Stimulated activated effector memory CD8-positive, alpha-beta T cell treated with anti-CD3 and anti-CD28 coated beads, Interleukin-12 subunit alpha, Interleukin-12 subunit beta, amount 100 ng/mL, for 72 hours (primary cell): ENCODE data around the gene ROR1.

Experiments
- ATAC-seq: fragments of 150-1000 bp; cut with Tn5 transposase; 2 replicates; pipeline ENCODE4 v1.10.0; 2021
- DNase-seq, 2 donors: peaks; one replicate each; pipeline ENCODE4 v3.0.0; 2021 to 2022; ENCODE audit warnings: low spot score in 2 of 2
- H3K27ac Mint-ChIP-seq: one replicate; pipeline ENCODE4 v1.8.0; 2022; ENCODE audit warnings: mild to moderate bottlenecking, mixed read lengths
- H3K36me3 Mint-ChIP-seq: one replicate; pipeline ENCODE4 v1.8.0; 2022; ENCODE audit warnings: mild to moderate bottlenecking, mixed read lengths
- H3K4me1 Mint-ChIP-seq: one replicate; pipeline ENCODE4 v1.8.0; 2022; ENCODE audit warnings: mixed read lengths
- H3K4me3 Mint-ChIP-seq: one replicate; pipeline ENCODE4 v1.8.0; 2022; ENCODE audit warnings: mild to moderate bottlenecking, mixed read lengths
- H3K9me3 Mint-ChIP-seq: one replicate; pipeline ENCODE4 v1.8.0; 2022; ENCODE audit warnings: mixed read lengths

Gene ROR1

DNA sequence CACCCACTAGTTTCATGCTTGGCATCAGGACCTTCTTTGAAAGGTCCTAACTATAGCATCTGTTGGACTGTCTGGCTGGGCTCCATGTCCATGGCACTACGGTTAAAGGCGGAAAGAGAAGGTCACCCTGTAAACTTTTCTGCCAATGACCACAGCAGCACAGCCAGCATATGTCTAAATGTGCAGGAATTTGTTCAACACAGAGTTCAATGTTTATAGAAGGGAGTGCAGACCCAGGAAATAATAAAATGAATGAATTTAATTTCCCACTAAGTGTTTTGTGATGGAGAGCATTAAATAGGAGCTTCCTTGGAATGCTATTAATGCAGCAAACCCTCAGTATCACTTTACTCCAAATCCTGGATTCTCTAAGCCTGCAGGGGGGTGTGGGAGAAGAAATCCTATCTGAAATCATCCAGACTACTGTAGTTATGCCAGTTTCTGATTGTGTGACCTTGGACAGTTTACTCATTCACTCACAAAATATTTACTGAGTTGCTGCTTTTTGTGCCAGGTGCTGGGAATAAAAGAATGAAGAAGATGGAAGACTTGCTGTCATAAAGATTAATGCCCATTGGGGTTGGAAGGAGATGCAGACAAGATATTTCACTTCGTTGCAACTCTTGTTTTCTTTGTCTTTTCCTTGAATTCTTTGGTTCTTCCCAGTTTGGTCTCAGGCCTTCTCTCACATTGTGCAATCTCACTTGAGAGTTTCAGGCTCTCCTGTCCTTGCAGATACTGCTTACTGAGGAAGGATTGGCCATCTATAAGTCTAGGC lies 195.0 kb downstream of the ROR1 start:
- Mint-ChIP-seq H3K9me3 (peaks cover 3% of the 10 kb centered on the region), H3K4me3 (no peak overlapping the region), H3K27ac (no peak overlapping the region), H3K36me3 (no peaks in the 10 kb centered on the region), H3K4me1 (no peaks in the 10 kb centered on the region)
- DNase-seq (no peak), ATAC-seq (no peak)

- no peak for DNase-seq
- Mint-ChIP-seq H3K36me3 (no peaks in the 10 kb centered on the region), H3K9me3 (peaks cover 3% of the 10 kb centered on the region), H3K27ac (no peak overlapping the region), H3K4me3 (no peak overlapping the region), H3K4me1 (no peaks in the 10 kb centered on the region)
- no peak for ATAC-seq
These were observed 195.7 kb downstream of the ROR1 start for GRCh38 chr1:63969441-63969901.

- no peak for DNase-seq
- H3K36me3 Mint-ChIP-seq = no peaks in the 10 kb centered on the region
- H3K4me3 Mint-ChIP-seq = no peak overlapping the region
- peaks cover 3% of the 10 kb centered on the region for H3K9me3 Mint-ChIP-seq
- no peaks in the 10 kb centered on the region for H3K4me1 Mint-ChIP-seq
- ATAC-seq = no peak
- no peak overlapping the region for H3K27ac Mint-ChIP-seq
These were observed 197.7 kb downstream of the ROR1 start for GRCh38 chr1:63971557-63971956.

GRCh38 chr1:63973005-63973419 lies 199.2 kb downstream of the ROR1 start:
- no peaks in the 10 kb centered on the region for H3K36me3 Mint-ChIP-seq
- H3K4me1 Mint-ChIP-seq = no peaks in the 10 kb centered on the region
- peaks cover 6% of the 10 kb centered on the region for H3K9me3 Mint-ChIP-seq
- ATAC-seq (no peak), DNase-seq (no peak)
- H3K4me3 Mint-ChIP-seq = no peak overlapping the region
- no peak overlapping the region for H3K27ac Mint-ChIP-seq

DNA sequence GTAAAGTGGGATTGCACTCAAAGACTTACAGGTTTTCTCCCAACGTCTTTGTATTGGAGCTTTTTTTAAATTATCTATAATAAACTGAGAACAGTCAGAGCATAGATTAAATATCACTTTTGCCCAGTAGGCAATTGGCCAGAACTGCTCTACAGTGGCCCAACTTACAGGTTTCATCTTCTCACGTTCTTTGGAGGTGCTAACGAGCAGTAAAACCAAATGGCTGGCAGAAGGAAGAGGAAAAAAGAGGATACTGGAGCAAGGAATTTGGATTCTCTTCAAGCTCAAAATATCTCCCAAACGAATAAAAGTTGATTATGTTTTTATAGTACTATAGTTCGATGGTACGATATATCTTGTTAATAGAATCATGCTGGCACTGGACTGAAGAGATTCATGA lies 201.1 kb downstream of the ROR1 start:
- H3K4me3 Mint-ChIP-seq = no peak overlapping the region
- H3K4me1 Mint-ChIP-seq = no peaks in the 10 kb centered on the region
- DNase-seq (no peak), ATAC-seq (no peak)
- no peak overlapping the region for H3K27ac Mint-ChIP-seq
- no peaks in the 10 kb centered on the region for H3K36me3 Mint-ChIP-seq
- peaks cover 3% of the 10 kb centered on the region for H3K9me3 Mint-ChIP-seq

DNA sequence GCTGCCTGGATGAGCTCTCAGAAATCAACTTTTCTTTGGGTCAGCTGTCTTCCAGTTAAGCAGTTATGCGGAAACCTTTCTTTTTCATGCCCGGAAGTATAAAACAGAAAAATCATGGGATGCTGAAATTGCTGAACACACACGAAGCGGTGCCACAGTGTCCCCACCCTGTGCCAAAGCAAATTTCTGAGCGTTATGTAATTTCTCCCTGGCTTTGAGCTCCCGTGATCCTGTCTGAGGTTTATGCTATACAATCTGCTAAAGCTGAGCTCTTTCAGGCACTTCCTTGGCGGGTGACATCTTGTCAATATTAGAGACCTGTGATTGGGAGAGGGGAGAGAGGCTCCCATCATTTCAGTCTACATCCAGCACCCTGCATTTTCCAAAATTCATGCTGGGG lies 201.7 kb downstream of the ROR1 start:
- ATAC-seq (no peak), DNase-seq (no peak)
- Mint-ChIP-seq H3K4me1 (no peaks in the 10 kb centered on the region), H3K9me3 (peaks cover 3% of the 10 kb centered on the region), H3K4me3 (no peak overlapping the region), H3K36me3 (no peaks in the 10 kb centered on the region), H3K27ac (no peak overlapping the region)

DNA sequence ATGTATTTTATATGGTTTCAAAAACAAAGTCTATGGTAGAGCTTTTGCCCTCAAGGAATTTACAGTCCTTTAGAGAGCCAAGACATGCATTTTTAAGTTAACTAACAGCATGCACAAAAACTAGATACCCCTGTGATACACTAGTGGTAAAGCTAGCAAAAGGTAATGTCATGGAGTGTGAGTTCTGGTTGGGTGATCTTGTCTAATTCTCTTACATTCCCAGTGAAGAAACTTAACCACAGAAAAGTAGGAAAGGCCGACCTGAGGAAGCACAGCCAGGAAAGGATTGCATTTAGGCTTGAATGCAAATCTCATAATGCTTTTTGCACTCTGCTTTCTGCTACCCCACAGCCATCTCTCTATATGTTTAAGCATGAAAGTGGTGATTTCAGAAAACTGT lies 202.2 kb downstream of the ROR1 start:
- H3K4me1 Mint-ChIP-seq = no peaks in the 10 kb centered on the region
- peaks cover 3% of the 10 kb centered on the region for H3K9me3 Mint-ChIP-seq
- H3K36me3 Mint-ChIP-seq = no peaks in the 10 kb centered on the region
- H3K4me3 Mint-ChIP-seq = no peak overlapping the region
- H3K27ac Mint-ChIP-seq = no peak overlapping the region
- DNase-seq (no peak), ATAC-seq (no peak)

GRCh38 chr1:63977466-63977865 lies 203.6 kb downstream of the ROR1 start:
- no peak for ATAC-seq

GRCh38 chr1:63980740-63981407 lies 207.1 kb downstream of the ROR1 start:
- DNase-seq (no peak), ATAC-seq (peak; percentile 26)
- peaks cover 3% of the 10 kb centered on the region for H3K9me3 Mint-ChIP-seq
- no peak overlapping the region for H3K27ac Mint-ChIP-seq
- no peaks in the 10 kb centered on the region for H3K36me3 Mint-ChIP-seq
- H3K4me3 Mint-ChIP-seq = no peak overlapping the region
- no peaks in the 10 kb centered on the region for H3K4me1 Mint-ChIP-seq

More at GRCh38 chr1:63977466-63977865, 203.6 kb downstream of the ROR1 start:
- no peak for DNase-seq
- H3K27ac Mint-ChIP-seq = no peak overlapping the region
- peaks cover 3% of the 10 kb centered on the region for H3K9me3 Mint-ChIP-seq
- no peak overlapping the region for H3K4me3 Mint-ChIP-seq
- no peaks in the 10 kb centered on the region for H3K4me1 Mint-ChIP-seq
- no peaks in the 10 kb centered on the region for H3K36me3 Mint-ChIP-seq

- H3K9me3 Mint-ChIP-seq = peaks cover 3% of the 10 kb centered on the region
- H3K4me1 Mint-ChIP-seq = no peaks in the 10 kb centered on the region
- DNase-seq = no peak
- H3K4me3 Mint-ChIP-seq = no peak overlapping the region
- H3K27ac Mint-ChIP-seq = no peak overlapping the region
- no peaks in the 10 kb centered on the region for H3K36me3 Mint-ChIP-seq
- ATAC-seq = no peak
These were observed 207.6 kb downstream of the ROR1 start for GRCh38 chr1:63981408-63981773.

GRCh38 chr1:63982201-63982600 lies 208.4 kb downstream of the ROR1 start:
- Mint-ChIP-seq H3K4me3 (no peak overlapping the region), H3K9me3 (no peaks in the 10 kb centered on the region), H3K4me1 (no peaks in the 10 kb centered on the region), H3K36me3 (no peaks in the 10 kb centered on the region), H3K27ac (no peak overlapping the region)
- DNase-seq (no peak), ATAC-seq (no peak)

- ATAC-seq (no peak), DNase-seq (no peak)
- Mint-ChIP-seq H3K27ac (no peak overlapping the region), H3K4me1 (no peaks in the 10 kb centered on the region), H3K4me3 (no peak overlapping the region), H3K36me3 (no peaks in the 10 kb centered on the region), H3K9me3 (no peaks in the 10 kb centered on the region)
These were observed 209.8 kb downstream of the ROR1 start for GRCh38 chr1:63983391-63984256.

- Mint-ChIP-seq H3K36me3 (no peaks in the 10 kb centered on the region), H3K4me3 (no peak overlapping the region), H3K27ac (no peak overlapping the region), H3K9me3 (no peaks in the 10 kb centered on the region), H3K4me1 (no peaks in the 10 kb centered on the region)
- DNase-seq (no peak), ATAC-seq (peak; percentile 11)
These were observed 210.6 kb downstream of the ROR1 start for GRCh38 chr1:63984257-63984929.

DNA sequence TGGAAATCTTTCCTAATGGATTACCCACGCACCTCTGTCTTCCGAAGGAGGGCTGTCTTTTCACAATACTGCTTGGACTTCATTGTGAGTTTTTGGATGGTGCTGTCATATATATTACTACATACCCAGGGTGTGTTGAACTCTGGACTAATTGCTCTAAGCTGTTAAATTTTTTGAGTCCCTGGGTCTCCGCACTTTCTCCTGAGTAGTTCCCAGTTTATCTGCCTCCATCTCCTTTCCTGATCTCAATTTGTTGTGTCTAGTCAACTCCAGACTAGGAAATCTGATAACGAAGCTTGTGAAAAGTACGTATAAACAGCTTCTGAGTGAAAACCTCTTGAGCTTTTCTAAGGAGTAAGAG lies 211.1 kb downstream of the ROR1 start:
- ATAC-seq (no peak), DNase-seq (no peak)
- H3K4me3 Mint-ChIP-seq = no peak overlapping the region
- no peak overlapping the region for H3K27ac Mint-ChIP-seq
- H3K4me1 Mint-ChIP-seq = no peaks in the 10 kb centered on the region
- H3K36me3 Mint-ChIP-seq = no peaks in the 10 kb centered on the region
- no peaks in the 10 kb centered on the region for H3K9me3 Mint-ChIP-seq

GRCh38 chr1:63987014-63987627 lies 213.3 kb downstream of the ROR1 start:
- no peaks in the 10 kb centered on the region for H3K9me3 Mint-ChIP-seq
- no peaks in the 10 kb centered on the region for H3K4me1 Mint-ChIP-seq
- ATAC-seq = no peak
- no peaks in the 10 kb centered on the region for H3K36me3 Mint-ChIP-seq
- no peak for DNase-seq
- no peak overlapping the region for H3K4me3 Mint-ChIP-seq
- H3K27ac Mint-ChIP-seq = no peak overlapping the region
